Breast epithelium (tissue), 3 donors: ENCODE results near the gene TEKTIP1.

ENCODE experiments used
- CTCF ChIP-seq, 3 donors: fragments of 450-650 bp; IDR thresholded peaks; one replicate each; pipeline ENCODE4 v1.5.1; 2016 to 2017; ENCODE audit warnings: antibody characterized with exemption in 3 of 3, mild to moderate bottlenecking in 3 of 3, moderate library complexity in 3 of 3
- POLR2AphosphoS5 ChIP-seq, 3 donors: sonication (generic); formaldehyde crosslinking; IDR thresholded peaks; one replicate each; pipeline ENCODE4 v1.6.1; 2017; ENCODE audit warnings: antibody characterized with exemption in 3 of 3

DNA sequence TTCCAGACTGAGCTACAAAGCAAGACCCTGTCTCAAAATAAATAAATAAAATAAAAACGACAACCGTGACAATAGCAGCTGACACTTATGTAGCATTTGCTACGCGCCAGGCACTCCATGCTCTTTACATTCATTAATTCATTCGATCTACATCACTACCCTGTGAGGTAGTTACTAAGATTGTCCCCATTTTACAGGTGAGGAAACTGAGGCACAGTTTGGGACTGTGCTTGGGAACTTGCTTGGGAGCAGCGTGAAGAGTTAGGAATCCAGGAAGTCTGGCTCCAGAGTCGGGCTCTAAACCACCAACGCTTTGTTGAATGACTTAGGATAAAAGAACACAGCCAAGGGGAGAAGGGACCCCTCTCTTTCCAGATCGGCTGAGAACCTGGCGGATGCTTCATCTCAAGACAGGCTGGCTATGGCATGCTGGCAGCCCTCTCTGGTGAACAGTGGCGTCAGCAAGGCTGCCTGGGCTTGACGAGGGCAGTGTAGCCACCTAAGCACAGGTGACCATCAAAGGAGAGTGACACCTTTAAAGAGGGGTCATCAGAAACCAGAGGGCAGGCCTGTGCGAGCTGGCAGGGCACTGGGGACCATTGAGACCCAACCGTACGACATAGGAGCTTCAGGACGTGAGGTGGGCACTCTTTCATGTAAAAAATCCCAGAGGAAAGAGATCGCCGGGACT lies 39.1 kb upstream of the TEKTIP1 start:
- no peak for TF ChIP-seq CTCF (IDR thresholded peaks at IDR 0.05)
- TF ChIP-seq POLR2AphosphoS5 (IDR thresholded peaks at IDR 0.05) = no peak
